Stimulated activated CD8-positive, alpha-beta memory T cell treated with anti-CD3 and anti-CD28 coated beads, Interleukin-12 subunit alpha, Interleukin-12 subunit beta, amount 100 ng/mL, for 24 hours (primary cell): ENCODE results near the gene NME9.

ENCODE experiments used
- DNase-seq: peaks from one replicate; pipeline ENCODE4 v3.0.0-alpha.2; 2020; ENCODE audit errors: extremely low read depth

Gene NME9

GRCh38 chr3:138361561-138361971 is 31.9 kb upstream of the NME9 start:
- DNase-seq, result no peak

- DNase-seq, result no peak
Measured at GRCh38 chr3:138360869-138361525, 31.3 kb upstream of the NME9 start.

- no peak for DNase-seq
Measured at GRCh38 chr3:138359919-138360868, 30.5 kb upstream of the NME9 start.

GRCh38 chr3:138359148-138359918 is 29.7 kb upstream of the NME9 start:
- no peak for DNase-seq

- DNase-seq, result no peak
Measured at GRCh38 chr3:138356730-138357405, 27.2 kb upstream of the NME9 start.

GRCh38 chr3:138355071-138355470 is 25.4 kb upstream of the NME9 start:
- DNase-seq, result no peak

- no peak for DNase-seq
Measured at GRCh38 chr3:138354376-138354775, 24.7 kb upstream of the NME9 start.

GRCh38 chr3:138351916-138352550 is 22.4 kb upstream of the NME9 start:
- no peak for DNase-seq

GRCh38 chr3:138351151-138351550 is 21.5 kb upstream of the NME9 start:
- no peak for DNase-seq

GRCh38 chr3:138349926-138350665 is 20.4 kb upstream of the NME9 start:
- DNase-seq, result no peak

GRCh38 chr3:138348754-138349739 is 19.4 kb upstream of the NME9 start:
- DNase-seq, result no peak

- DNase-seq, result no peak
Measured at GRCh38 chr3:138347960-138348753, 18.5 kb upstream of the NME9 start, which contains the start of gene MRAS. MRAS (plus strand) TSS chr3:138348579; CDS start chr3:138372884, 24,305 bp downstream.

GRCh38 chr3:138344754-138345153 is 15.1 kb upstream of the NME9 start:
- DNase-seq, result no peak

GRCh38 chr3:138340511-138340910 is 10.9 kb upstream of the NME9 start:
- DNase-seq, result no peak

- DNase-seq, result no peak
Measured at GRCh38 chr3:138338811-138339210, 9.2 kb upstream of the NME9 start.

GRCh38 chr3:138338244-138338643 is 8.6 kb upstream of the NME9 start:
- no peak for DNase-seq

- DNase-seq, result no peak
Measured at GRCh38 chr3:138336454-138336999, 6.9 kb upstream of the NME9 start.

GRCh38 chr3:138334608-138335007 is 5.0 kb upstream of the NME9 start:
- no peak for DNase-seq
